ENCODE measurements around the gene IRF8.
"Not testable (repeated sequence)": the region's sequence is repeated elsewhere in the genome, so short reads cannot be mapped to it uniquely, and the experiment has no call there.

The IRF8 gene, protein sequence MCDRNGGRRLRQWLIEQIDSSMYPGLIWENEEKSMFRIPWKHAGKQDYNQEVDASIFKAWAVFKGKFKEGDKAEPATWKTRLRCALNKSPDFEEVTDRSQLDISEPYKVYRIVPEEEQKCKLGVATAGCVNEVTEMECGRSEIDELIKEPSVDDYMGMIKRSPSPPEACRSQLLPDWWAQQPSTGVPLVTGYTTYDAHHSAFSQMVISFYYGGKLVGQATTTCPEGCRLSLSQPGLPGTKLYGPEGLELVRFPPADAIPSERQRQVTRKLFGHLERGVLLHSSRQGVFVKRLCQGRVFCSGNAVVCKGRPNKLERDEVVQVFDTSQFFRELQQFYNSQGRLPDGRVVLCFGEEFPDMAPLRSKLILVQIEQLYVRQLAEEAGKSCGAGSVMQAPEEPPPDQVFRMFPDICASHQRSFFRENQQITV

DNA sequence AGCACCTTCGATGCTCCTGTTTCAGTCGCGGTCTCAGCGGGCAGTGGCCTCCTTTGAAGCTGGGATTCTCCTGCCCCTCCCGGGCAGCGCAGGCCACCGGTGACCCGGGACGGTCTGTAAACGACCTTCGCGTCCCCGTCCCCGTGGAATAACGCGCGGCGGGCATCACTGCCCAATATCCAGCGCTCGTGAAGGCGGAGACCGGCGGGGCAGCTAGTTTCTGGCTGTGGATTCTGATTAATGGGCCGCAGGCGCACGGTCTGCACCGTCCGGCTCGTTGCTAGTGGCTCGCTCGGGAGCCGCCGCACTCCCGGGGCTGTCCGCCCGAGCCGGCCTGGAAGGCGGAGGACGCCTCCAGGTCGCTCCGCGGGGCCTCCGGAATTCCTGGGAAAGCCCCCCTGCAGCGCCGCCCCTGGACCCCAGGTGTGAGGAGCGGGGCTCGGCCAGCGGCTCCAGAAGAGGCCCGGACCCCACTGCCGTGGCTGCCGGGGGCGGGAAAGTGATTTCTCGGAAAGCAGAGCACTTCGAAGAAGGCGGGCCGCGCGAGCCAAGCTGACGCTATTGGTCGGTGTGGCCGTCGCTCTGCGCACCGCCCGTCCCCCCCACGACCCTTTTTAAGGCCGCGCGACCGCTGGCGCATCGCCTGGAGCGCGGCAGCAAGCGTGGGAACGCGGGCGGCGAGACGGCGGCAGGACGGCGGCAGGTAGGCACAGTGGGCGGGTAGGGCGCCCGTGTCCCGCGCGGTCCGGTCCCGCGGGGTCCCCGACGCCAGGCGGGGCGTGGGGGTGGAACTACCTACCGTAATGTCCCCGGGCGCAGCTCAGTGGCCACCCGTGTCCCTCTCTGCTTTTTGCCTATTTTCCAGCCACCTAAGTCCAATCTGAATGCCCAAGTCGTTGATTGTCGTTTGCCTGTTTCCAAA is at the start of gene IRF8:
TSS of gene IRF8 (plus strand) at position 642 of the 922 bp plus-strand sequence. CDS start 3,854 bp downstream, outside the sequence.
- peak; percentile 79 to 83 for DNase-seq (ENCODE audit: low read depth in 2 of 2)

DNA sequence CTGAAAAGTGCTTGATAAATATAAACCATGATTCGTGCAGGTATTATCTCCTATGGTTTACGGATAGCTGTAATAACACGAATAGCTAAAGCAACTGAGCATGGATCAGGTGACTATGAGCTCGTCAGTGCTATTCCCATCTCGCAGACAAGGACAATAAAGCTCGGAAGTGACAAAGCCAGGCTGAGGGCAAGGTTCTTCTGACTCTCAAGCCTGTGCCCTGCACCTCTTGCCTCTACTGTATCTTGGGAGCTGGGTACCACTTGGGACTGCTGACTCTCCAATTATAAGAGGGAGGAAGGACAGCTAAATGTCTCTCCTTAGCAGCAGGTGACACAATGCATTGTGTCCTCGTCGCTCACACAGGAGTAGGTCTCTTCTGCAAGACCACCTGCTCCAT is 49.6 kb upstream of the IRF8 start:
- DNase-seq (ENCODE audit: low read depth in 2 of 2): no peak

DNA sequence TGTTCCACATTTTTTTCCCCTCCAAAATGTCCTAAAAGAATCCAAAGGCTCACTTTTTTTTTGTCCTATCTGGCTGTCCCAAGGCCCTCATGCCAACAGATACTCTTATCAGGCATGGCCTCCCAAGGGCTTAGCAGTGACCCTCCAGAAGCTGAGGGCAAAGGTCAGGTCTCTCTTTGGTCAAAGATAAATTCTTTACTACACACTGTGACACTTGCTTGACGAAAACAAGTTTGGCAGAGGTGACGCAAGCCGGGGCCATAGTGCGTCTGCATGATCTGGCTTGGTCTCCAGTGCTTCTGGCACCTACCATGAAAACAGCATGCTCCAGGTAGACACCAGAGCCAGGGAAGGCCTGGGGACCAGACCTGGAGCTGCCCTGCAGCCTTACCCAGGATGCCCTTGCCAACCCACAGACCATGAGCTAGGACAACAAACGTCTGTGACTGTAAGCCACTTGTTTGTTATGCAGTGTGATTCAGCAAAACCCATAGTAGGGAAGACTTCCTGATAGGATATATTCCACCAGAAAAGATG is 48.5 kb upstream of the IRF8 start:
- no peak for DNase-seq (ENCODE audit: low read depth in 2 of 2)

DNA sequence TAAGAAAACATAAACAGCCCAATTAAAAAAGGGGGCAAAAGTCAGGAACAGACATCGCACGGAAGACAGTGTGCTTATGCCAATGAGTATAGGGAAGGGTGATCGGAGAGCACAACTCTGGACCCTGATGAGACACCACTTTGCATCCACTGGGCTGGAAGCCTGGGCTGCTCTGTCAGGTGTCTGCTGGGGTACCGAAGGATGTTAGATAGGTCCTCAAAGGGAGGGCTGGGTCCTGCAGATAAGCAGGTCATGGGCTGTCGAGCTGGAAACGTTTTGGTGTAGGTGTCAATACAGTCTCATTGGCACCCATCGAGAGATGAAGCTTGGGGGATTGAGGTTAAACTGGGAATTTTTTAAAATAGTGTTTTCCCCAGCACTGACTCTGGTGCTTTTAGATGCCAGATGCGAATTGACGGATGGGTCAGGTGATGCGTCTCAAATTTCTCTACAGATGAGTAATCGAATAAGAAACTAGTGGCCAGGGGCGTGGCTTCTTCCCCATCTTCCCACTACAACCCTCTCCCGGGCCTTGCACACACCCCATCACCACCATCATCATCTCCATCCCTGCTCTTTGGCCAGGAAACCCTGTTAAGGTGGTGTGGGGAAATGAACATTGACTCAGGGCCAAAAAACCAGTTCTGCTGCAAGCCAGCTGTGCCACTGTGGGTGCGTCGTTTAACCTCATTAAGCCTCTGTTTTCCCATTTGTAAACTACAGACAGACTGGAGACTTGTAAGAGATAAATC is 47.8 kb upstream of the IRF8 start:
- no peak for DNase-seq (ENCODE audit: low read depth in 2 of 2)

DNA sequence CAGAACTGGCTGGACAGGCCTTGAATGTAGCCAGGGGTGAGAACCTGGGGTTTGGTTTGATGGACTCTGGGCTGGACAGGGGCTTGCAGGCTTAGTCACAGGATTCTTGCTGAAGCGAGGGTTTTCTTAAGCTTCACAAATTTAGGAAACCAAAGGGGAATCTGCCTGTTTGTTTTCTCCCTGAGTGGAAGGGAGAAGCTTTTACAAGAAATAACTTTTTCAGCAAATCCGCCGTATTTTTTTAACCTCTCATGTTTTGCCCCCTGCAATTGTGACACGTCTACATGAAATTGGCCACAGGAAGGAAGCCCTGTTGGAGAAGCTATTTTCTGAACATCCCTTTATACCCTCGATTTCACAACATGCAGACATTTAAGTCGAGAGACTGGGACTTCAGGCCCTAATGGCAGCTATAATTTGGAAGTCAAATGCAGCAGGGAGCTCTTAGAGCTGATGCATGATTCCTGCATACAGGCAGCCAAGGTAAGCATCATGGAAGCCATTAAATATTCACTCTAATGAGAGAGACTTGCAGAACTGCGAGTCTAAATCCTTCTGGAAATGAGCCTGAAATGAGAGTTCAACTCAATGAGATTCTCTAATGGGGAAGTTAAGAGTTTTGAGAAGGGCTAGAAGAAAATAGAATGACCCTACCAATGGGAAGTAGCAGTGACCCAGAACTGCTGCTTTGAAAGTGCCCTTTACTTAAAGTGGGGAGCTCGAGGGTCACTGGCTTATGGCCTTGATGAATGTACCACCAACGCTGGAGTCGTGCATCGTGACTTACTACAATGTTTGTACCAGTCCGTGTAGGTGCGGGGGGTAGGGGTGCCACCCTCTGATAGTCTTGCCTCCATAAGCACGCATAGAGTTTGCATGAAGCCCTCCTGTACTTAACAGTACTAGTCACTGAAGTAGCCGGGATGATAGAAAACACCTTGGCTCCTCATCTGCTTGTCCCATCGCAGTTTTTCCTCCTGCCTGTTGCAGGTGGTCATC is 45.1 kb upstream of the IRF8 start:
- DNase-seq (ENCODE audit: low read depth in 2 of 2): no peak

DNA sequence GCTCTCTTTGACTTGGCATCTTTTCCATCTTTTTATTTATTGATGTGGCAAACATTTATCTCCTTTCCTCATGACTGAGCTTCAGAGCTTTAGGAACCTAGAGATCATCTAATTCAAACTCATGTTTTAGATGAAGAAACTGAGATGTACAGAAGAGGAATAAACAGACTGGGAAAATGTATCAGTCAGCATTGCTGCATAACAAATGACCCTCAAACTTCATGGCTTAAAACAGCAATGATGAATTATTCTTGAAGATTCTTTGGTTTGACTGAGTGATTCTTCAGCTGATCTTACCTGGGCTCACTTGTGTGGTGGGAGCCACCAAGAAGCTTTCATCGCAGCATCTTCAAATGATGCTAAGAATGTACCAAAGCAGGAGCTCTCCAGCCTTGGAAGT is 44.0 kb upstream of the IRF8 start:
- no peak for DNase-seq (ENCODE audit: low read depth in 2 of 2)

DNA sequence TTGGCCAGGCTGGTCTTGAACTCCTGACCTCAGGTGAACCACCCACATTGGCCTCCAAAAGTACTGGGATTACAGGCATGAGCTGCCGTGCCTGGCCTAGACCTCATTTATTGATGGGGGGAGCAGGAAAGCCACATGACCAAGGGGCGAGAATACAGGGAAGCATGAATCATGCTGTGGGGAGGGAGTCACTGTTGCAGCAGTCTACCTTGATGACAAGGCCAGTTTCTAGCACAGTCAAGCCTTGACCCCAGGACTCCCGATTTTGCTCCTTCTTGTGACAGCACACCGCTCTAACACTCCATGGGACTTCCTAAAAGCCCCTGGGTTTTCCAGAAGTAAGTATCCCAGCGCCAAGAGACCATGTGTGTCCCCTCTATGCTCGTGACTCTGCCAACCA is 42.9 kb upstream of the IRF8 start:
- no peak for DNase-seq (ENCODE audit: low read depth in 2 of 2)

DNA sequence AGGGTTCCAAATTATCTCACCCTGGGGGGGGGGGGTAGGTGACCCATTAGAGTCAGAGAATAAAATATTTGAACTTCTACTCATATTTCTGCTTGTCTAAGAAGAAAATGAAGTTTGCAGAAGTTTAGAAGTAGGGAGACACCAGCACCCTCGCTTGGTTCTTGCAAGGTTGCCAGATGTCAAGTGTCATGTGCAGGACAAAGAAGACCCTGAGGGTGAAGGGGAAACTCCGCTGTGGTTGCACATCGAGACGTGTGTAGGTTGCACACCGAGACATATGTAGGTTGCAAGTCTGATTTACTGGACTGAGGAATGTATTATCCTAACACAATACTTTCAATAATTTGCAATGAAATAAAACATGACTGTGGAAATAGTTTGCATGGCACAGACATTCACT is 42.4 kb upstream of the IRF8 start:
- DNase-seq (ENCODE audit: low read depth in 2 of 2): no peak

DNA sequence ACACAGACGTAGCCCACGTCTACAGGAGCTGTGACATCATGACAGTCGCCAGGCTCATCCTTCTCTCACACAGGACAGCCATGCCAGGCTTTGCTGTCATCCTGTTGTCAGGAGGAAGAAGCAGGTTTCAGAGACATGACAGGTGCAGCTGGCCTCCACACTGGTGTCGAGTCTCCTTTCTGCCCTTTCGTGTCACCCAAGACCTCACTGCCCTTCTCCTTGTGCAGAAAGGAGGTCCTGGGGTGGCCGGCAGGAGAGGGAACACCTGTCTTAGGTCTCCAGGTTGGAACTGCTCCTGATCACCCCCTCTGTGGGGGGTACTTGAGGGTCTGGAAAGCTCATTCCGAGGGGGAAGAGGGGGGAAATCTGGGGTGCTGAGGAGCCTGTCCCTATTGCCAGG is 41.6 kb upstream of the IRF8 start:
- no peak for DNase-seq (ENCODE audit: low read depth in 2 of 2)

DNA sequence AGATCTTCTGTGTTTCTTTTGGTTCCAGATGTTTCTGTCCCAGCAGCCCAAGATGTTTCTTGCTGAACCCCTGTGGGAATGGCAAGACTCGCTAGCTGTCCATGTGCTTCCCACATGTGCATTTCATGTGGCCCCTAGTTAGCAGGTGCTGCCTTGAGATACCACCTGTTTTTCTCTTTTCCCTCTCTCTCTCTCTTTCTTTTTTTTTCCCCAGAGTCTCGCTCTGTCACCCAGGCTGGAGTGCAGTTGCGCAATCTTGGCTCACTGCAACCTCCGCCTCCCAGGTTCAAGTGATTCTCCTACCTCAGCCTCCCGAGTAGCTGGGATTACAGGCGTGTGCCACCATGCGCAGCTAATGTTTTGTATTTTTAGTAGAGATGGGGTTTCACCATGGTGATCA is 40.4 kb upstream of the IRF8 start:
- not testable (repeated sequence) for DNase-seq (ENCODE audit: low read depth in 2 of 2)

DNA sequence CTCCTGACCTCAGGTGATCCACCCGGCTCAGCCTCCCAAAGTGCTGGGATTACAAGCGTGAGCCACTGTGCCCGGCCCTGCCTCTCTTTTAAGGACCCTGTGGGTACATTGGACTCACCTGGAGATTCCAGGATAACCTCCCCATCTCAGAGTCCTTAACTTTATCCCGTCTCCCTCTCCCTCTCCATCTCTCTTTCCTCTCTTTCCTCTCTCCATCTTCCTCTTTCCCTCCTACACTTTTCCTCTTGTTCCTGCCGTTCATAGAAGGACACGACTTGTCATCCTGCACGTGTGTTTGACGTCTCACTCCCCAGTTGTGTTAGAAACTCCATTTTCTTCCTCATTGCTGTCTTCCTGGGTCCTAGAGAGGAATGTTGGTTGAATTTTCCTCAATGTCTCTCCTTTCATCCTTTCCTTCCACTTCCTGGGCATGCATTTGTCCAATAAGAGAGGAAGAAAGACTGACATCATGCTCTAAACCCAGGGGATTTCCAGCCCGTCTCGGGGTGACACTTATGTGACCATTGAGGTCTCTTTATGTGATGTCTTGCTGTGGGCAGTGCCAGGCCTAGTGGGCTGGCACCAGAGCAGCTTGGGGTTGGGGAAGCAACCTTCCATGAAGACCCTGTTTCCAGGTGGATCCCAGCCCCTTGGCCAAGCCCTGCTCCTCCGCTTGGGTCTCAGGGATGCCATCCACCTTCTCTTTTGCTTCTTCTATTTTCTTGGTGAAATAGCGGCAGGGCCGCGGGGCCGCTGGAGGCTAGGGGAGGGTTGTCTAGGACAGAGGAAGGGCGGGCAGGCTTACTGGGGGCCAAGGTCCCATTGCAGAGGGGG is 39.8 kb upstream of the IRF8 start:
- DNase-seq (ENCODE audit: low read depth in 2 of 2): no peak

DNA sequence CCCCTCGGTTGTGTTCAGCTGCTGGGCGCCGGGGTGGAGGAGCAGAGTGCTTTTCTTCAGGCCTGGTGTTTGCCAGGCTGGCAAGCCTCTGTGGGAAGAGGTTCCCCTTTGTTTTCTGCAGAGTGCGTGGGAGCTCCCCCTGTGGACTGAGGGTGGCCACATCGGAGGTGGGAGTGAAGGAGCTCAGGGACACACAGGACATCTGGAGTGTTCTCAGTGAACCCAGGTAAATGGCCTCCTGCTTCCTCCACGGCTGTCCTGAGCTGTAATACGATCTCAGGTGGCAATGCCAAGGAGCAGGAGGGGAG is 39.2 kb upstream of the IRF8 start:
- no peak for DNase-seq (ENCODE audit: low read depth in 2 of 2)

DNA sequence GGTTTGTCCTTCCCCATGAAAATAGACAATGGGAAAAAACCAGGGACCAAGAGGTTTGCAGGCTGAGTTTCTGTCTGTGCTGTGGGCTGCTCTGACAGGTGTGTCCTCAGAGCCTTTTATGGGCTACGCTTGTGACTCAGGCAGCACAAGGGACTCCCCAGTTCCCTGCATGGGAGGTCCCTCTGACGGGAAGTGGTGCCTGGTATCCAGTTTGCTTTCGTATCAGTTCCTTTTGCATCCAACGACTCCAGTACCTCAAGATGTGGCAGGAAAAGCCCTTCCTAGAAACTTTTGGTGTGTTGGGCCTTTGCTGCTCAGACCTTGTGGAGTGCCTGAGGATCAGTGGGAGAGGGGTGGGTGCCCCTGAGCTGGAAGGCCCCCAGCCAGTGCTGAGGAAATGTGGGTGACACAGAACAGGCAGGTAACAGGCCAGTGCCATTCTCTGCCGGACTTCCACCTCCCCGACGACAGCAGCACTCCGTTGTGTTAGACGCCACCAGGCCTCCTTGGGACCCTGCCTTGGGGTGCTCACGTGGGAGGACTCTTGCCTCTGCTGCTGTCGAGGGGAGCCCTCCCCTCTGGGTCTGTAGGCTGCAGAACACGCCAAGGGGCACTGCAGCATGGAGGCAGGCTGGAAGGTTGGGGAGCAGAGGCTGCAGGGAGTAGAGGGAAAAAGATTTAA is 38.4 kb upstream of the IRF8 start:
- no peak for DNase-seq (ENCODE audit: low read depth in 2 of 2)

DNA sequence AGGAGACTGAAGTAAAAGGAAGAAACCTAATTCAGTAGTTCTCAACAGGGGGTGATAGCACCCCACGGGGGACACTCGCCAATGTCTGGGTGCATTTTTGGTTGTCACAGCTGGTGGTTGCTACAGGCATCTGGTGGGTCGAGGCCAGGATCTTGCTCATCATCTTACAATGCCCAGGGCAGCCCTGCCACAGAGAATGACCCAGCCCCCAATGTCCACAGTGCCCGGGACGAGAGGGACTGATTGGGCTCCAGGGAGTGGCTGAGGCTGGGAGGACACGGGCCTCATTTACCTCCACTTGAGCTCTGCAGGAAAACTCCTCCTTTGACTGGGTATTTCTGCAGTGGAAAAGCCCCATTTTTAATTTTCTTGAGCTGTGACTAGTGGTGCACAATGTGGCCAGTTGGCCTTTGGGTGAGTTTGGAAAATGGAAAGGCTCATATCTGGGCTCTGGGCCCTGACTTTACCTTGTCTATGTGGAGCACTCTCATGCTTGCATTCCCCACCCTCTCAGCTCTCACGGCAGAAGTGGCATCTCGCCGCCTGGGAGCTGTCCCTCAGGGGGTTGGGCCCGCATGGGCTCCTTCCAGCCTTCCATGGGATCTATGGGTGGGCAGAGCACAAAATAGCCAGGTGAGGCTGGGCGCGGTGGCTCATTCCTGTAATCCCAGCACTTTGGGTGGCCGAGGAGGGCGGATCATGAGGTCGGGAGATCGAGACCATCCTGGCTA is 37.7 kb upstream of the IRF8 start:
- no peak for DNase-seq (ENCODE audit: low read depth in 2 of 2)

DNA sequence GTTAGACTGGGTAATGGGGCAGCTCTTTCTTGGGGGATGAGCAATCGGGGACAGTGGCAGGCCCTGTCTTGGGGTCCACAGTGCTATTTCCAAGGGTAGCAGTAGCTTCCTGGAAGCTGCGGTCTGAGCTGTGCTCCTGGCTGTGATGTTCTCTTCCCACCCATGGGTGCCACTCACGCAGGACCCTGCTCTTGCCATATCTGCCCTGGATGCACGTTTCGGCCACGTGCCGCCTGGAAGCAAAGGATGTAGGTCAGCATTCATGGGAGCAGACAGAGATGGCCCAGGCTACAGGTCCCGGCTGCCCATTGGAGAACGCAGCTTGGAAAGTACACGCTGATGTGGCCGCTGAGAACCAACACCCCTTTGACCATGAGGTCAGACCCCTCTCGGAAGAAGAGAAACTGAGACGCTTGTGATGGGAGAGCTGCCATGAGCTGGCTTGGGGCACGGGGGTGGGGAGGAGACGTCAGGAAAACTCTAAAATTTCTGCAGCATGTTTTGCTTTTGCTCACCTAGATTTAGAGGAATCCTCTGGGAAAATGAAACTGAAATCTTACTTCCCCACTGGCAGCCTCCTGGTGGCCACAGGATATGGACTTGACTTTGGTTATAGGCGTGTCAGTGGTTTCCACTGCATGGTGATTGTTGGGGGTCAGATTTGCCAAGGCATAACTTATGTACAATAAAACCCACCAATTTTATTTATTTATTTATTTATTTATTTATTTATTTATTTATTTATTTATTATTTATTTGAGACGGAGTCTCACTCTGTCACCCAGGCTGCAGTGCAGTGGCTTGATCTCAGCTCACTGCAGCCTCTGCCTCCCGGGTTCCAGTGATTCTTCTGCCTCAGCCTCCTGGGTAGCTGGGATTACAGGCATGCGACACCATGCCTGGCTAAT is 36.2 kb upstream of the IRF8 start:
- DNase-seq (ENCODE audit: low read depth in 2 of 2): no peak

DNA sequence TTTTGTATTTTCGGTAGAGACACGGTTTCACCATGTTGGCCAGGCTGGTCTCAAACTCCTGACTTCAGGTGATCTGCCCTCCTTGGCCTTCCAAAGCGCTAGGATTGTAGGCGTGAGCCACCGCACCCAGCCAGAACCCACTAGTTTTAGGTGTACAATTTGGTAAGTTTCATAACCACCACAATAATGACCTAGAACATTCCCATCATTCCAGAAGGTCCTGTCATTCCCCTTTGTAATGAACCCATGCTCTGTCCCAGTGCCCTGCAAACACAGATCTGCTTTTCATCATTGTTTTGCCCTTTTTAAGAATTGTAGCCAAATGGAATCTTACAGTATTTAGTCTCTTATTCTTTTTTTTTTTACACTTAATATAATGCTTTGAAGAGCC is 35.6 kb upstream of the IRF8 start:
- DNase-seq (ENCODE audit: low read depth in 2 of 2): no peak

DNA sequence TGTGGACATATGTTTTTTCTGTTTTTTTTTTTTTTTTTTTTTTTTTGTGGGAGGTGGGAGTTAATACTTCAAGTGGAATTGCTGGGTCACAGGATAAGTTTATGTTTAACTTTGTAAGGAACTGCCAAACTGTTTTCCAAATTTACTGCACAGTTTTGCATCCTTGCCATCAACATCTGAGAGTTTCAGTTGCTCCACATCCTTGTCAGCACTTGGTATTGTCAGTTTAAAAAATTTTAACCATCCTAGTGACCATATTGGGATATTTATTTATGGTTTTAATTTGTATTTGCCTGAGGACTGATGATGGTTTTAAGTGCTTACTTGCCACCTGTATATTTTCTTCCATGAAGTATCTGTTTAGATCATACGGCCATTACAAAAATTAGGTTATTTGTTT is 34.0 kb upstream of the IRF8 start:
- DNase-seq (ENCODE audit: low read depth in 2 of 2): no peak

DNA sequence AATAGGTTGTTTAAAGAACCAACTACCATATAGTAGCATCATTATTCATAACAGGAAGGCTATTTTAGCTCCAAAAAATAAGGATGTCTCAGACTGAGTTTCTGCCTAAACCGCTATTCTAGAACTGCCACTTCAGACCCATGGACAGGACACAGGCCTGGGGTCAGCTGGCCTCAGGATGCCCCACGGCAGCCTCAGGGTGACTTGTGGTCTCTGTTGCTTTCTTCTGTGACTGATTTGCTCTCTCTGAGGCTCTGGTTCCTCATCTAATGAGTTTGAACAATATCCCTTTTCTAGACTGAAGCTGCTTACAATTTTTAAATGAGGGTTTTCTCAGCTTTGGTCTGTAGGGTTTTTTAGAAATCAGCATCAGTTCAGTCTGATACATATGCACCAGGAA is 31.8 kb upstream of the IRF8 start:
- no peak for DNase-seq (ENCODE audit: low read depth in 2 of 2)
